Measurements from ENCODE around the gene SCD5. TPM values are rescaled to one million over a fixed set of nuclear protein-coding genes. Genes with fewer than 3 reads are reported as not detected.
"Not testable (repeated sequence)": the region's sequence is repeated elsewhere in the genome, so short reads cannot be mapped to it uniquely, and the experiment has no call there.

Gene SCD5
- total and polyA plus RNA-seq, 2 donors (not counting 3 experiments of a cell fraction or from before 2014, with no cell fraction given) = 38.4 to 38.5 TPM

DNA sequence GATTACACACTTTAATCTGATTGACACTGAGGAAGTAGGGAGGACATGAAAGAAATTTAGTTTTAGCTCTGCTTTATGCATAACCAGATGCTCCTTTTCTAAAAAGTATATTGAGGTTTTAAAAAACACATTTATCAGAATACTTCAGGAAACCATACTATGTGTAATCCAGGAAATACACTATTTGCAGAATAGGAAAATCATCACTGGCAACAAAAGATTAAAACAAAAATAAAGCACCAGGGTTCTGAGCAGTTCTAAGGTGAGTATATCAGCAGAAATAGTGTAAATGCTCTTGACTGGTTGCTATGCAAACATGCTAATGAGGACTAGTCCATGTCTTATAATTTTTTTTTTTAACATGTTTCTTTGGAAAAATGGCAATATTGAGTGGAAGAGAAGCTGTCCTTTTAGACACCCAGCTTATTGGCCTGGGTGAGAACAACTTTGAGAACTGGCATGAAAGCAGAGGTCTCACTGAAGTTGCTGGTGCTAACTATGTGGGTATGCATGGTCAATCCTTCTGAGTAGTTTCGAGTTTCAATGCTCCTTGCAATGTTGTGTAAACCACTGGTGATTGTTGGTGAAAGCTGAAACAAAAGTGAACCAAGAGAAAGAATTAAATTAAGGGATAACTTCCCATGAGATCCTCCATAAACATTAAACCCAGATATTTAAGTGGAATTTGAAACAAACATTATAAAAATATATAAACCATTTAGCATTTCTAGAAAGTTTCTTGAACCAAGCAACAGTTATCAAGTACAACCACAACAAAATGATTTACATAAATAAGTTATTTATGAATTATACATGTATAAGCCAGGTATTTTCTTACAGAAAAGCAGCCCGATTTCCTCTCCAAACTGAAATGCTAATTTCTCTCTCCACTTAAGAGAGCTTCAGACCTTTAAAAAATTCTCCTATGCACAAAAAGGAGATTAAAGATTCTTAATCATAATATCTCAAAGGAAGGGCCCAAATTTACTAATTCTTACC lies 20.4 kb upstream of the SCD5 start:
- H3K9me3 ChIP-seq (replicated peaks; ENCODE audit: control insufficient read depth, insufficient read depth, low read length) = no peaks in the 10 kb centered on the region
- no peak overlapping the region for H3K9ac ChIP-seq (replicated peaks; ENCODE audit: extremely low read depth, insufficient read depth, low read length)
- ChIA-PET POLR2A (interaction anchor here (0.7 kb wide), 1 partner anchor 58 kb away, joined by 6 read pairs; no protein-coding TSS in a partner anchor), CTCF (interaction anchor here (1.0 to 2.9 kb wide), 7 partner anchors 8 to 357 kb away, joined by 3 to 20 read pairs (median 4); no protein-coding TSS in a partner anchor)
- no peak overlapping the region for H3K4me2 ChIP-seq (ENCODE audit: insufficient read depth, low read length)
- peak; percentile 31 for DNase-seq (ENCODE audit: low read depth, low spot score)
- H3K27me3 ChIP-seq (ENCODE audit: control insufficient read depth in 2 of 2, insufficient read depth in 2 of 2, low read length in 2 of 2) = no peaks in the 10 kb centered on the region
- peaks cover 11% of the 10 kb centered on the region for H3K4me1 ChIP-seq (ENCODE audit: control insufficient read depth, extremely low read depth, insufficient read depth, low read length)
- peaks cover 20 to 32% of the 10 kb centered on the region in 2 experiments for H3K36me3 ChIP-seq (ENCODE audit: control insufficient read depth in 2 of 2, extremely low read depth in 1 of 2, insufficient read depth in 2 of 2, low read length in 2 of 2)
- H2AFZ ChIP-seq (ENCODE audit: low read depth, low read length) = no peak overlapping the region
- no peak overlapping the region for H3K4me3 ChIP-seq (replicated peaks in 1 of 3; ENCODE audit: insufficient read depth in 1 of 3, low read depth in 1 of 3, low read length in 3 of 3)
- no peaks in the 10 kb centered on the region for H3K79me2 ChIP-seq (ENCODE audit: control insufficient read depth, insufficient read depth, low read length)
- H3K9me1 ChIP-seq (replicated peaks; ENCODE audit: control insufficient read depth, extremely low read depth, insufficient read depth, low read length) = peaks cover 2% of the 10 kb centered on the region
- TSS peak; percentile 72 for BruUV-seq (replicated peaks)
- H3K27ac ChIP-seq (ENCODE audit: insufficient read depth, low read depth, low read length) = peak overlapping the region; percentile 12
- FAIRE-seq = peak; percentile 86
- intact Hi-C loops (cut with micrococcal nuclease) (no loop called here), dilution Hi-C loops (cut with MboI; ENCODE audit: extremely low pct_ligation_motif_present, low sequenced_read_pairs) (no loop called here)
- TF ChIP-seq POLR2AphosphoS5 (IDR thresholded peaks at IDR 0.05; ENCODE audit: insufficient read depth, low read depth, low read length) = no peak
- peak; percentile 29 for TF ChIP-seq FOS (IDR thresholded peaks at IDR 0.05; ENCODE audit: borderline replicate concordance, insufficient read depth, low read length)
- TF ChIP-seq MYC (IDR thresholded peaks at IDR 0.05; ENCODE audit: low read depth, low read length) = no peak
- no peak for TF ChIP-seq JUN (IDR thresholded peaks at IDR 0.05; ENCODE audit: borderline replicate concordance, insufficient read depth, insufficient read length, low read depth)
- TF ChIP-seq POLR2A (IDR thresholded peaks at IDR 0.05; ENCODE audit: low read depth, low read length) = no peak
- no peaks in the 10 kb centered on the region for H4K20me1 ChIP-seq (replicated peaks; ENCODE audit: control insufficient read depth, extremely low read depth, insufficient read depth, low read length)

DNA sequence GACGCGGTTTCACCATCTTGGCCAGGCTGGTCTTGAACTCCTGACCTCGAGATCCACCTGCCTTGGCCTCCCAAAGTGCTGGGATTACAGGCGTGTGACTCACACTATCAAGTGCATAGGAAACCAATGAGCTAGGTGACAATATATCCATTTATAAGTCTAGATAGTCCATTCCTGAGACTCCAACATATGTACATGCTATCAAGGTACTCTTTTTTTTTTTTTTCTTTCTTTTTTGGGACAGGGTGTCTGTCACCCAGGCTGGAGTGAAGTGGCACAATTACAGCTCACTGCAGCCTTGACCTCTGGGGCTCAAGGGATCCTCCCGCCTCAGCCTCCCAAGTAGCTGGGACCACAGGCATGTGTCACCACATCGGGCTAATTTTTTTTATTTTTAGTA lies 18.3 kb upstream of the SCD5 start:
- dilution Hi-C loops (cut with MboI; ENCODE audit: extremely low pct_ligation_motif_present, low sequenced_read_pairs); H3K9ac ChIP-seq (replicated peaks; ENCODE audit: extremely low read depth, insufficient read depth, low read length); H3K4me3 ChIP-seq (replicated peaks in 1 of 3; ENCODE audit: insufficient read depth in 1 of 3, low read depth in 1 of 3, low read length in 3 of 3); DNase-seq (ENCODE audit: low read depth, low spot score); H3K9me1 ChIP-seq (replicated peaks; ENCODE audit: control insufficient read depth, extremely low read depth, insufficient read depth, low read length); H3K27ac ChIP-seq (ENCODE audit: insufficient read depth, low read depth, low read length); H2AFZ ChIP-seq (ENCODE audit: low read depth, low read length); BruUV-seq (replicated peaks); H3K9me3 ChIP-seq (replicated peaks; ENCODE audit: control insufficient read depth, insufficient read depth, low read length); H3K79me2 ChIP-seq (ENCODE audit: control insufficient read depth, insufficient read depth, low read length); intact Hi-C loops (cut with micrococcal nuclease); H3K27me3 ChIP-seq (ENCODE audit: control insufficient read depth in 2 of 2, insufficient read depth in 2 of 2, low read length in 2 of 2); H3K4me2 ChIP-seq (ENCODE audit: insufficient read depth, low read length); FAIRE-seq; H4K20me1 ChIP-seq (replicated peaks; ENCODE audit: control insufficient read depth, extremely low read depth, insufficient read depth, low read length): not testable (repeated sequence)
- Histone ChIP-seq H3K36me3 (ENCODE audit: control insufficient read depth in 2 of 2, extremely low read depth in 1 of 2, insufficient read depth in 2 of 2, low read length in 2 of 2) (peaks cover 10 to 19% of the 10 kb centered on the region in 2 experiments), H3K4me1 (ENCODE audit: control insufficient read depth, extremely low read depth, insufficient read depth, low read length) (peaks cover 16% of the 10 kb centered on the region)
- ChIA-PET POLR2A (interaction anchor here (0.6 kb wide), 1 partner anchor 218 kb away, joined by 3 read pairs; the partner anchor contains the start of gene COPS4), CTCF (interaction anchor here (1.4 to 2.9 kb wide), 2 partner anchors 31 to 355 kb away, joined by 3 to 20 read pairs; no protein-coding TSS in a partner anchor)

All from endothelial cell of umbilical vein (primary cell).